Suprapubic skin (tissue), 2 donors: Measurements from ENCODE around the gene NT5DC4.

Experiments
- EP300 ChIP-seq: sonication (generic); formaldehyde crosslinking; IDR thresholded peaks from one replicate; pipeline ENCODE4 v1.6.1; 2017; ENCODE audit warnings: antibody characterized with exemption
- POLR2A ChIP-seq, 2 donors: fragments of 450-650 bp; IDR thresholded peaks; one replicate each; pipeline ENCODE4 v1.6.1; 2017; ENCODE audit warnings: antibody characterized with exemption in 2 of 2, mild to moderate bottlenecking in 2 of 2, moderate library complexity in 2 of 2

DNA sequence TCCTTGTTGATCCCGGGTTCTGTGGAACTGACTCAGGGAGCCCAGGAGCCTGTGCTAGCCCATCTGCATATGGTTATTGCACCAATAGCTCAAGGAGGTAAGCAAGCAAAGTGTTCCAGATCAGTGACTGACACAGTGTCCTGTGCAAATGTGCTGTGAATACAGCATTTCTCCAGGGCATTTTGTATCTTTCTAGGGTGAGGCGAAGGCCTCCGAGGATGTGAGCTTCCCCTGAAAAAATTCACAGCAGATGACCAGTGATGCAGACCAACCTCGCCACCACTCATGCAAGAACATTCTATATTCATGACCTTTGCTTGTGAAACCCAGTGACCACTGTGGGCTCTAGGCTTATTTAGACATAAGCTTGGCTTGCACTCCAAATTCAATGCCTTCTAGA is 15.2 kb upstream of the NT5DC4 start:
- no peak for TF ChIP-seq POLR2A (IDR thresholded peaks at IDR 0.05)
- no peak for TF ChIP-seq EP300
